Upper lobe of left lung (tissue), 6 donors: ENCODE data around the gene AQP1. TPM values are rescaled to one million over a fixed set of nuclear protein-coding genes. Genes with fewer than 3 reads are reported as not detected.
A peak's percentile ranks its signal among the peaks of the same experiment; 100 is the strongest.

Experiments used
- ATAC-seq, 2 donors: fragments of 200-7000 bp; cut with Tn5 transposase; one replicate each; pipeline ENCODE4 v1.9.1; 2022; ENCODE audit warnings: mild to moderate bottlenecking in 2 of 2, moderate library complexity in 2 of 2; ENCODE audit not compliant: low FRiP score in 2 of 2
- DNase-seq, 2 donors: peaks; one replicate each; pipeline ENCODE4 v3.0.0-alpha.2; 2019 to 2020
- H3K27ac ChIP-seq, 4 donors: fragments of 200-600 bp; sonication (generic); one replicate each; pipeline ENCODE4 v1.5.1; 2016 to 2019
- H3K27me3 ChIP-seq, 4 donors: fragments of 200-600 bp; sonication (generic); one replicate each; pipeline ENCODE4 v1.5.1; 2017 to 2019
- H3K36me3 ChIP-seq, 4 donors: fragments of 200-600 bp; sonication (generic); one replicate each; pipeline ENCODE4 v1.5.1; 2016 to 2019
- H3K4me1 ChIP-seq, 4 donors: fragments of 200-600 bp; sonication (generic); one replicate each; pipeline ENCODE4 v1.5.1; 2018 to 2019
- H3K4me3 ChIP-seq, 4 donors: fragments of 200-600 bp; sonication (generic); one replicate each; pipeline ENCODE4 v1.5.1; 2017 to 2019; ENCODE audit warnings: mild to moderate bottlenecking in 2 of 4, moderate library complexity in 1 of 4
- H3K9me3 ChIP-seq, 4 donors: fragments of 200-600 bp; sonication (generic); one replicate each; pipeline ENCODE4 v1.5.1; 2018 to 2019
- CTCF ChIP-seq, 6 experiments: fragments of 450-650 bp in 4 of 6; fragments of 200-600 bp in 2 of 6; sonication (generic) in 2 of 6; IDR thresholded peaks; one replicate each; pipeline ENCODE4 v1.5.1; 2016 to 2019; ENCODE audit warnings: antibody characterized with exemption in 6 of 6
- EP300 ChIP-seq, 4 donors: sonication (generic); formaldehyde crosslinking; IDR thresholded peaks; one replicate each; pipeline ENCODE4 v1.5.1; 2017; ENCODE audit warnings: antibody characterized with exemption in 4 of 4, control low read depth in 2 of 4
- POLR2A ChIP-seq, 4 donors: fragments of 450-650 bp; IDR thresholded peaks; one replicate each; pipeline ENCODE4 v1.5.1; 2016 to 2017; ENCODE audit warnings: antibody characterized with exemption in 4 of 4, mild to moderate bottlenecking in 2 of 4
- POLR2AphosphoS5 ChIP-seq, 2 donors: sonication (generic); formaldehyde crosslinking; IDR thresholded peaks; one replicate each; pipeline ENCODE4 v1.5.1; 2017; ENCODE audit warnings: antibody characterized with exemption in 2 of 2
- WGBS, 2 donors: methylation state at CpG; one replicate each; pipeline ENCODE4 v1.1.5; 2017 to 2018; 5-methylcytosine and 5-hydroxymethylcytosine counted together
- total RNA-seq, 6 donors: library from RNA; depleted of rRNA in 4 of 6; stranded (reverse); fragments of >200 nt in 4 of 6; gene quantifications; one replicate each; pipeline versions ENCODE4 v1.1.0 to v1.2.1, GENCODE V29; 2016 to 2021
- donor health status: DM: no; HTN: no; CAD: no; lungs with moderate emphysema.
- donor health status: DM: no; HTN: yes; CAD: no; lungs with severe emphysema.

The AQP1 gene
- total RNA-seq, 6 donors from 2014 or later: 113 to 1,228 (median 802) TPM

GRCh38 chr7:30907527-30908267 is 4.0 kb upstream of the AQP1 start:
- 55 to 58% methylated on average over 9 to 14 of the region's 14 CpGs for WGBS, 2 donors
- ATAC-seq (peak in 1 of 2 donors; percentile 66), DNase-seq (peak; percentile 65 to 77)
- H3K4me1 ChIP-seq: peaks cover 70 to 94% (median 79%) of the 10 kb centered on the region in 4 donors
- no peak overlapping the region for H3K4me3 ChIP-seq
- no peaks in the 10 kb centered on the region for H3K27me3 ChIP-seq
- peak overlapping the region; percentile 11 to 81 (median 77) for H3K27ac ChIP-seq
- TF ChIP-seq POLR2AphosphoS5 (IDR thresholded peaks at IDR 0.05) (no peak), EP300 (IDR thresholded peaks at IDR 0.05) (no peak), POLR2A (IDR thresholded peaks at IDR 0.05) (no peak), CTCF (IDR thresholded peaks at IDR 0.05) (no peak)
- no peaks in the 10 kb centered on the region for H3K36me3 ChIP-seq
- H3K9me3 ChIP-seq: no peaks in the 10 kb centered on the region

GRCh38 chr7:30908681-30909080 is 3.0 kb upstream of the AQP1 start:
- H3K27ac ChIP-seq: peak overlapping the region in 3 of 4 donors; percentile 75 to 88 (median 79)

GRCh38 chr7:30909431-30909830 is 2.2 kb upstream of the AQP1 start:
- Histone ChIP-seq H3K27me3 (no peaks in the 10 kb centered on the region), H3K27ac (peak overlapping the region in 3 of 4 donors; percentile 34 to 89 (median 88)), H3K4me1 (peaks cover 66 to 90% (median 78%) of the 10 kb centered on the region in 4 donors), H3K9me3 (no peaks in the 10 kb centered on the region), H3K4me3 (no peak overlapping the region), H3K36me3 (peaks cover 0 to 6% (median 0%) of the 10 kb centered on the region in 4 donors)
- DNase-seq (peak; percentile 25 to 76), ATAC-seq (no peak)
- no peak for TF ChIP-seq EP300 (IDR thresholded peaks at IDR 0.05)
- TF ChIP-seq POLR2A (IDR thresholded peaks at IDR 0.05): no peak
- TF ChIP-seq POLR2AphosphoS5 (IDR thresholded peaks at IDR 0.05): no peak
- no peak for TF ChIP-seq CTCF (IDR thresholded peaks at IDR 0.05)
- 67 to 68% methylated on average over 1 to 6 of the region's 6 CpGs for WGBS, 2 donors

More at GRCh38 chr7:30908681-30909080, 3.0 kb upstream of the AQP1 start:
- no peak overlapping the region for H3K4me3 ChIP-seq
- peaks cover 66 to 95% (median 74%) of the 10 kb centered on the region in 4 donors for H3K4me1 ChIP-seq
- DNase-seq (peak in 1 of 2 donors; percentile 29), ATAC-seq (no peak)
- peaks cover 0 to under 1% (median 0%) of the 10 kb centered on the region in 4 donors for H3K36me3 ChIP-seq
- 70 to 87% methylated on average over 10 of the region's 10 CpGs for WGBS, 2 donors
- TF ChIP-seq CTCF (IDR thresholded peaks at IDR 0.05) (peak in 1 of 6 experiments; percentile 12), POLR2AphosphoS5 (IDR thresholded peaks at IDR 0.05) (no peak), POLR2A (IDR thresholded peaks at IDR 0.05) (no peak), EP300 (IDR thresholded peaks at IDR 0.05) (no peak)
- no peaks in the 10 kb centered on the region for H3K27me3 ChIP-seq
- H3K9me3 ChIP-seq: no peaks in the 10 kb centered on the region

GRCh38 chr7:30910411-30911073 is 1.1 kb upstream of the AQP1 start:
- no peak for DNase-seq
- WGBS, 2 donors: 54 to 63% methylated on average over 11 of the region's 11 CpGs
- Histone ChIP-seq H3K36me3 (peaks cover 0 to 13% (median 1%) of the 10 kb centered on the region in 4 donors), H3K27ac (peak overlapping the region; percentile 76 to 89 (median 83)), H3K4me1 (peaks cover 64 to 90% (median 73%) of the 10 kb centered on the region in 4 donors), H3K27me3 (no peaks in the 10 kb centered on the region), H3K4me3 (peak overlapping the region in 1 of 4 donors; percentile 70), H3K9me3 (no peaks in the 10 kb centered on the region)
- ATAC-seq: no peak
- TF ChIP-seq POLR2A (IDR thresholded peaks at IDR 0.05) (no peak), POLR2AphosphoS5 (IDR thresholded peaks at IDR 0.05) (no peak), CTCF (IDR thresholded peaks at IDR 0.05) (no peak), EP300 (IDR thresholded peaks at IDR 0.05) (no peak)
